Esophagus squamous epithelium (tissue), 5 donors: Measurements from ENCODE around the gene CYP2W1. TPM values are rescaled to one million over a fixed set of nuclear protein-coding genes. Genes with fewer than 3 reads are reported as not detected.

Experiments used
- DNase-seq: peaks from one replicate; lab custom pipeline; 2025; lab: John Stamatoyannopoulos, UW
- H3K27ac ChIP-seq, 4 donors: fragments of 200-600 bp; sonication (generic); one replicate each; pipeline ENCODE4 v1.5.1; 2016 to 2019; ENCODE audit warnings: mild to moderate bottlenecking in 1 of 4
- H3K27me3 ChIP-seq, 4 donors: fragments of 200-600 bp; sonication (generic); 1 replicate in 3 of 4; 2 replicates in 1 of 4; pipeline versions ENCODE4 v1.5.1 to v1.6.0; 2017 to 2021; ENCODE audit warnings: antibody characterized with exemption in 1 of 4
- H3K36me3 ChIP-seq, 3 donors: fragments of 200-600 bp; sonication (generic); one replicate each; pipeline ENCODE4 v1.5.1; 2016 to 2019
- H3K4me1 ChIP-seq, 3 donors: fragments of 200-600 bp; sonication (generic); one replicate each; pipeline ENCODE4 v1.5.1; 2017 to 2019
- H3K4me3 ChIP-seq, 4 donors: fragments of 200-600 bp; sonication (generic); 1 replicate in 3 of 4; 2 replicates in 1 of 4; pipeline ENCODE4 v1.5.1; 2016 to 2019; ENCODE audit warnings: mild to moderate bottlenecking in 2 of 4, moderate library complexity in 1 of 4
- H3K9me3 ChIP-seq, 3 donors: fragments of 200-600 bp; sonication (generic); one replicate each; pipeline ENCODE4 v1.5.1; 2016 to 2019
- POLR2A ChIP-seq, 4 donors: fragments of 450-650 bp; IDR thresholded peaks; one replicate each; pipeline ENCODE4 v1.6.1; 2017; ENCODE audit warnings: antibody characterized with exemption in 4 of 4, mild to moderate bottlenecking in 4 of 4, moderate library complexity in 3 of 4
- WGBS, 2 donors: methylation state at CpG; one replicate each; pipeline ENCODE4 v1.1.5; 2018; 5-methylcytosine and 5-hydroxymethylcytosine counted together
- intact Hi-C: fragments of 100-400 bp; cut with DNase I; formaldehyde crosslinking; loops from one replicate; pipeline ENCODE4 v1.15.0; 2022
- total RNA-seq, 4 donors: library from RNA; depleted of rRNA; stranded (reverse); fragments of >200 nt; gene quantifications; one replicate each; pipeline ENCODE4 v1.1.0, GENCODE V29; 2016
- TF ChIP-seq, protein P1 (sequence below), 6 experiments: fragments of 450-650 bp in 4 of 6; fragments of 200-600 bp in 2 of 6; sonication (generic) in 2 of 6; IDR thresholded peaks; one replicate each; pipeline ENCODE4 v1.5.1; 2016 to 2019; ENCODE audit warnings: antibody characterized with exemption in 6 of 6, mild to moderate bottlenecking in 4 of 6, moderate library complexity in 4 of 6
- donor health status: DM: yes; HTN: yes; CAD: no.

The CYP2W1 gene
- total RNA-seq, 4 donors from 2014 or later: 0.76 TPM; not detected in 3

DNA sequence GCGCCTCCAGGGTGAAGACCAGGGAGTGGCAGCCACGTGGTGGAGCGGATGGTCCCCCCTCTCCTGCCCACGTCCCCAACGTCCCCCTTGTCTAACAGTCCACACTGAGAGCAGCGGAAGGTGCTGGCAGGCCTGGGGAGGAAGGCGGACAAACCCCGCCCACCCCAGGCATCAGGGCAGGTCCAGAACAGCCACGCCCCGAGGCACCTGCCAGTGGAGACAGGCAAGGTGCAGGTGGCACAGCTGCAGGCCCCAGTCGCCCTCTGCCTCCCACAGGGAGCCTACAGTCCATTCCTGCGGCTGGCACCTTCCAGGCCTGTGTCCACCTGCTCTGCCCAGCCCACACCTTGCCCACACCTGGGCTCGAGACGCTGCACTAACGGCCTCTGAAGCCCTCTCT lies 24.9 kb downstream of the CYP2W1 start:
- WGBS, 2 donors: 48 to 69% methylated on average over 3 to 10 of the region's 15 CpGs
- intact Hi-C loops: no loop called here
- no peak for DNase-seq

DNA sequence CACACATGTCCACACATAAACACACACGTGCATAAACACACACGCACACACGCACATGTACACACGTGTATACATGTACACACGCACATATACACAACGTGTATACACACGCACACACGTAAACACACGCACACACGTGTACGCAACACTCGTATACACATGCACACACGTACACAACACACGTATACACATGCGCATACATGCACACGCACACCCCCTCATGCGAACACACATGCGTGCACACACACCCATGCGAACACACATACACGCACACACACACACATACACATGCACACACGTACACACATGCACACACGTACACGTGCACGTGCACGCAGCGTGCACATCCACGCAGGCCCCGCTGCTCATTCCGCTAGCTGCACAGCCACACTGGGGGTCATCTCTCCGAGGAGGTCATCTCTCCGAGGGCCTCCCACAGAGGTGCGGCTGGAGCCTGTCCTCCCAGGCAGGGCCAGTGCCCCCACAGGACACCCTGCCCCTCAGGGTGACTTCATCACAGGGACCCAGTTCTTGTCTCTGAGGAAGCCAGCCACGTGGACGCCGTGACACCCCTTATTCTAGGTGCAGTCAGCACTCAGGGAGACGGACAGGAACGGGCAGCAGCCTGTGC lies 25.9 kb downstream of the CYP2W1 start:
- H3K27me3 ChIP-seq: no peaks in the 10 kb centered on the region
- intact Hi-C loops: no loop called here
- no peak for DNase-seq
- WGBS, 2 donors: 91 to 95% methylated on average over 27 to 35 of the region's 37 CpGs
- H3K27ac ChIP-seq: no peak overlapping the region
- H3K9me3 ChIP-seq: no peaks in the 10 kb centered on the region
- peaks cover 5 to 27% (median 8%) of the 10 kb centered on the region in 3 donors for H3K4me1 ChIP-seq
- H3K36me3 ChIP-seq: peaks cover 0 to 52% (median 0%) of the 10 kb centered on the region in 3 donors
- no peak overlapping the region for H3K4me3 ChIP-seq
- TF ChIP-seq, protein P1, sequence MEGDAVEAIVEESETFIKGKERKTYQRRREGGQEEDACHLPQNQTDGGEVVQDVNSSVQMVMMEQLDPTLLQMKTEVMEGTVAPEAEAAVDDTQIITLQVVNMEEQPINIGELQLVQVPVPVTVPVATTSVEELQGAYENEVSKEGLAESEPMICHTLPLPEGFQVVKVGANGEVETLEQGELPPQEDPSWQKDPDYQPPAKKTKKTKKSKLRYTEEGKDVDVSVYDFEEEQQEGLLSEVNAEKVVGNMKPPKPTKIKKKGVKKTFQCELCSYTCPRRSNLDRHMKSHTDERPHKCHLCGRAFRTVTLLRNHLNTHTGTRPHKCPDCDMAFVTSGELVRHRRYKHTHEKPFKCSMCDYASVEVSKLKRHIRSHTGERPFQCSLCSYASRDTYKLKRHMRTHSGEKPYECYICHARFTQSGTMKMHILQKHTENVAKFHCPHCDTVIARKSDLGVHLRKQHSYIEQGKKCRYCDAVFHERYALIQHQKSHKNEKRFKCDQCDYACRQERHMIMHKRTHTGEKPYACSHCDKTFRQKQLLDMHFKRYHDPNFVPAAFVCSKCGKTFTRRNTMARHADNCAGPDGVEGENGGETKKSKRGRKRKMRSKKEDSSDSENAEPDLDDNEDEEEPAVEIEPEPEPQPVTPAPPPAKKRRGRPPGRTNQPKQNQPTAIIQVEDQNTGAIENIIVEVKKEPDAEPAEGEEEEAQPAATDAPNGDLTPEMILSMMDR (IDR thresholded peaks at IDR 0.05): no peak
- TF ChIP-seq POLR2A (IDR thresholded peaks at IDR 0.05): no peak

More for the DNA sequence above, 24.9 kb downstream of the CYP2W1 start:
- no peak overlapping the region for H3K27ac ChIP-seq
- peaks cover 0 to 54% (median 0%) of the 10 kb centered on the region in 3 donors for H3K36me3 ChIP-seq
- no peaks in the 10 kb centered on the region for H3K27me3 ChIP-seq
- no peak overlapping the region for H3K4me3 ChIP-seq
- TF ChIP-seq, protein P1 (IDR thresholded peaks at IDR 0.05): no peak
- TF ChIP-seq POLR2A (IDR thresholded peaks at IDR 0.05): no peak
- no peaks in the 10 kb centered on the region for H3K9me3 ChIP-seq
- H3K4me1 ChIP-seq: peaks cover 4 to 18% (median 5%) of the 10 kb centered on the region in 3 donors

DNA sequence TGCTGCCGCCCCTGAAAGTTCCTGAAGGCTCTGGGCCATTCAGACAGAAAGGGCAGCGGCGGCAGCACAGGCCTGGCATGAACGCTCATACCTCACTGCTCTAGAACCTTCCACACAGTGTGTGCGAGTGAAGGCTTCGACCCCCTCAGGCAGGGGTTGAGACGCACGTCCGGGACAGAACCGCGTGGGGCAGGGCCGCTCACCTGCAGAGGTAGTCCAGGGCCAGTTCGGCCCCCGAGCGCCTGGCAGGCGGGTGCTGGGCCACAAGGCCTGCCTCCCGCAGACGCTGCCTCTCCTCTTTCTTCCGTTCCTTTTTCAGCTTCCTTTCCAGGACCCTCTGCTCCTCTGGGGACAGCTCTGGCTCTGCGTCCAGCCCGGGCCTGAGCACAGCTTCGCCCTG lies 26.8 kb downstream of the CYP2W1 start:
- H3K4me3 ChIP-seq: no peak overlapping the region
- H3K9me3 ChIP-seq: no peaks in the 10 kb centered on the region
- TF ChIP-seq, protein P1 (IDR thresholded peaks at IDR 0.05): no peak
- no peak for TF ChIP-seq POLR2A (IDR thresholded peaks at IDR 0.05)
- intact Hi-C loops: no loop called here
- no peak overlapping the region for H3K27ac ChIP-seq
- H3K36me3 ChIP-seq: peaks cover 0 to 43% (median 0%) of the 10 kb centered on the region in 3 donors
- 87 to 89% methylated on average over 6 to 7 of the region's 22 CpGs for WGBS, 2 donors
- no peaks in the 10 kb centered on the region for H3K27me3 ChIP-seq
- no peak for DNase-seq
- peaks cover 5 to 36% (median 8%) of the 10 kb centered on the region in 3 donors for H3K4me1 ChIP-seq

DNA sequence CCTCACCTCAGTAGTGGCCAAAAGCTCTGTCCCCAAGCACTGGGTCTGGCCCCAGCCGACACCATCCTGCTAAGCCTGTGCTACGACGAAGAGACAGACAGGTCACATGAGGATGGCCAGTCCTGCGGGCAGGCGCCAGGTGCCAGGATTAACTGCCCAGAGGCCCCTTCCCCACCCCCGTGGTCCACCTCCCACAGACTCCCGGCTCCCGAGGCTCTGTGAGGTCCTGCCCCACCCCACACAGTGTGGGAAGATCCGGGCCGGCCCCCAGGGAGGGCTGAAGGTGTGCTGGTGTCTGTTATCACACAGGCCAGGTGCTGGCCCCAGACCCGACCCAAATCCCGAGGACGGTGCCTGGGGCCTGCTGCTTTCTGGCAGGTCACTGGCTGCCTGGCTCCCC lies 27.2 kb downstream of the CYP2W1 start:
- Histone ChIP-seq H3K27me3 (no peaks in the 10 kb centered on the region), H3K4me1 (peaks cover 5 to 41% (median 12%) of the 10 kb centered on the region in 3 donors), H3K4me3 (no peak overlapping the region), H3K9me3 (no peaks in the 10 kb centered on the region), H3K36me3 (peaks cover 0 to 41% (median 0%) of the 10 kb centered on the region in 3 donors), H3K27ac (no peak overlapping the region)
- DNase-seq: no peak
- WGBS, 2 donors: no CpG with 5 or more reads among the region's 13 CpGs
- intact Hi-C loops: no loop called here
- no peak for TF ChIP-seq POLR2A (IDR thresholded peaks at IDR 0.05)
- TF ChIP-seq, protein P1 (IDR thresholded peaks at IDR 0.05): no peak

DNA sequence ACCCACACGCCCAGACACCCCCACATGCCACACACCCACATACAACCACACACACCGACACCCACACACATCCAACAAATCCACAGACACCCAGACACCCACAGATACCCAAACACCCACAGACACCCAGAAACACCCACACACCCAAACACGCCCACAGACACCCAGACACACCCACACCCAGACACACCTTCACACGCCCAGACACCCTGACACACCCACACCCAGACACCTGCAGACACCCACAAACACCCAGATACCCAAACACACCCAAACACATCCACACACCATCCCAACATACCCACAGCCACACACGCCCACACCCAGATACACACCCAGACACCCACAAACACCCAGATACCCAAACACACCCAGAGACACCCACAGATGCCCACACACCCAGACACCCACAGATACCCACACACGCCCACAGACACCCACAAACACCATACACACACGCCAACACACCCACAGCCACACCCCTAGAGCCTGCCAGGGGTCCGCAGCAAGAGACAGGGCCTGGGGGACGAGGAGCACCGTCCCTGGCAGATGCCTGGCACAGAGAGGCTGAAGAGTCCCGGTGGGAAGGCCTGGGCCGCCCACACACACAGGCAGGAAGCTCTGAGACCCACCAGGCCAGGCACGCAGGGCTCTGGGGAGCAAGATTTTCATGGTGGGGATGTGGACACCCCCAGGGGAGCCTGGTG lies 28.5 kb downstream of the CYP2W1 start:
- Histone ChIP-seq H3K4me3 (no peak overlapping the region), H3K9me3 (no peaks in the 10 kb centered on the region), H3K4me1 (peaks cover 5 to 44% (median 13%) of the 10 kb centered on the region in 3 donors), H3K36me3 (peaks cover 0 to 37% (median 0%) of the 10 kb centered on the region in 3 donors), H3K27me3 (no peaks in the 10 kb centered on the region), H3K27ac (no peak overlapping the region)
- TF ChIP-seq, protein P1 (IDR thresholded peaks at IDR 0.05): no peak
- TF ChIP-seq POLR2A (IDR thresholded peaks at IDR 0.05): no peak
- intact Hi-C loops: no loop called here
- no peak for DNase-seq
- WGBS, 2 donors: 57 to 60% methylated on average over 2 of the region's 13 CpGs
